Diencephalon (tissue), 1 donor: Measurements from ENCODE around the gene SCN4A. TPM values are rescaled to one million over a fixed set of nuclear protein-coding genes. Genes with fewer than 3 reads are reported as not detected.

ENCODE experiments used
- small RNA-seq: library from RNA; depleted of rRNA; stranded (forward); fragments of <200 nt; gene quantifications from one replicate; pipeline ENCODE3, GENCODE V24; 2014
- total RNA-seq: library from RNA; depleted of rRNA; stranded (reverse); fragments of >200 nt; gene quantifications from one replicate; pipeline ENCODE4 v1.2.3, GENCODE V29; 2014

The SCN4A gene
- 0.92 TPM for total RNA-seq

GRCh38 chr17:63972796-63973195 is at the start of gene SCN4A:
Gene SCN4A (minus strand): TSS chr17:63972918. CDS start chr17:63972841, 77 bp downstream.

GRCh38 chr17:64020056-64020766 is 47.5 kb upstream of the SCN4A start, which contains the start of gene ICAM2:
Gene ICAM2 (minus strand): TSS chr17:64020633. CDS start chr17:64006691, 13,942 bp downstream.

GRCh38 chr17:63998050-63998720 is 25.5 kb upstream of the SCN4A start, which contains the start of gene PRR29:
Gene PRR29 (plus strand): TSS chr17:63998351. CDS start chr17:63998365, 14 bp downstream.

GRCh38 chr17:63931981-63932561 is 40.6 kb downstream of the SCN4A start, which contains the start of gene CD79B:
Gene CD79B (minus strand): TSS chr17:63932331. CDS start chr17:63932261, 70 bp downstream.

GRCh38 chr17:63918789-63919305 is 53.9 kb downstream of the SCN4A start, which contains the start of gene GH1:
Gene GH1 (minus strand): TSS chr17:63918839. CDS start chr17:63918776, 63 bp downstream.

GRCh38 chr17:63911041-63911635 is 61.6 kb downstream of the SCN4A start, which contains the start of gene CSHL1:
Gene CSHL1 (minus strand): TSS chr17:63911258. CDS start chr17:63911196, 62 bp downstream.

GRCh38 chr17:63896524-63897354 is 76.0 kb downstream of the SCN4A start, which contains the start of gene CSH1:
Gene CSH1 (minus strand): TSS chr17:63896574. CDS start chr17:63896511, 63 bp downstream.

Small RNA genes within 50 kb of the gene (small RNA-seq; reads per million reads assigned to genes)
- gene AC127029.1 = not detected
- gene GH1 = not detected

Other genes with a start within 250 kb of the SCN4A start
- 32.3 TPM for gene STRADA, start 231.1 kb downstream of the SCN4A start, total RNA-seq
- 65.3 TPM for gene CCDC47, start 199.3 kb downstream of the SCN4A start, total RNA-seq
- gene DDX42, start 198.7 kb downstream of the SCN4A start, total RNA-seq = 82.4 TPM
- 78.0 TPM for gene PSMC5, start 145.5 kb downstream of the SCN4A start, total RNA-seq
- gene FTSJ3, start 145.3 kb downstream of the SCN4A start, total RNA-seq = 29.3 TPM
- gene SMARCD2, start 130.2 kb downstream of the SCN4A start, total RNA-seq = 11.5 TPM
- gene CSH2, start 99.2 kb downstream of the SCN4A start, total RNA-seq = not detected
- not detected for gene GH2, start 91.0 kb downstream of the SCN4A start, total RNA-seq
- gene CSH1, start 76.3 kb downstream of the SCN4A start, total RNA-seq = not detected
- gene CSHL1, start 61.7 kb downstream of the SCN4A start, total RNA-seq = not detected
- gene GH1, start 54.1 kb downstream of the SCN4A start, total RNA-seq = not detected
- gene CD79B, start 40.6 kb downstream of the SCN4A start, total RNA-seq = 0.92 TPM
- gene PRR29, start 25.4 kb upstream of the SCN4A start, total RNA-seq = 6.9 TPM
- 8.8 TPM for gene ICAM2, start 47.7 kb upstream of the SCN4A start, total RNA-seq
- gene ERN1, start 157.2 kb upstream of the SCN4A start, total RNA-seq = 4.2 TPM